Measurements from ENCODE around the gene NEURL1.

DNA sequence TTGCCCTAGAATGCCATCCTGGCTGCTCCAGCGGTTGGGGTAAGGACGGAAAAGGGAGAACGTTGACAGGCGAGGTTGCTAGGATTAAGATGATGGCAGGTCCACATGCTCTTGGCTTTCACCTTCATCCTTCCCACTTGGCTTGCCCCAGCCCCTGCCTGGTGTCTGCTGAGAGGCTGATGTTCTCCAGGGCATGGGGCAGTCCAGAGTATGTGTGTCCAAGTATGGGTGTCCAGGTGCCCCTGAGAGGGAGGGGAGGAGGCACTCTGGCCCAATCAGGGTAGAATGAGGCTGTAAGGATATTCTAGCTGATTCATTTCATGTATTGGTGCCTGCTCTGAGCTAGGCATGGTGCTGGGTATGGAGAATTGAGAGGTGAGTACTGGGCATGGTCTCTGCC lies 12.6 kb downstream of the NEURL1 start:
- TF ChIP-seq, protein P1, sequence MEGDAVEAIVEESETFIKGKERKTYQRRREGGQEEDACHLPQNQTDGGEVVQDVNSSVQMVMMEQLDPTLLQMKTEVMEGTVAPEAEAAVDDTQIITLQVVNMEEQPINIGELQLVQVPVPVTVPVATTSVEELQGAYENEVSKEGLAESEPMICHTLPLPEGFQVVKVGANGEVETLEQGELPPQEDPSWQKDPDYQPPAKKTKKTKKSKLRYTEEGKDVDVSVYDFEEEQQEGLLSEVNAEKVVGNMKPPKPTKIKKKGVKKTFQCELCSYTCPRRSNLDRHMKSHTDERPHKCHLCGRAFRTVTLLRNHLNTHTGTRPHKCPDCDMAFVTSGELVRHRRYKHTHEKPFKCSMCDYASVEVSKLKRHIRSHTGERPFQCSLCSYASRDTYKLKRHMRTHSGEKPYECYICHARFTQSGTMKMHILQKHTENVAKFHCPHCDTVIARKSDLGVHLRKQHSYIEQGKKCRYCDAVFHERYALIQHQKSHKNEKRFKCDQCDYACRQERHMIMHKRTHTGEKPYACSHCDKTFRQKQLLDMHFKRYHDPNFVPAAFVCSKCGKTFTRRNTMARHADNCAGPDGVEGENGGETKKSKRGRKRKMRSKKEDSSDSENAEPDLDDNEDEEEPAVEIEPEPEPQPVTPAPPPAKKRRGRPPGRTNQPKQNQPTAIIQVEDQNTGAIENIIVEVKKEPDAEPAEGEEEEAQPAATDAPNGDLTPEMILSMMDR (conservative IDR thresholded peaks at IDR 0.05; ENCODE audit: low read depth, low read length): no peak
- no peak for TF ChIP-seq EZH2 (IDR thresholded peaks at IDR 0.05; ENCODE audit: low read length, unreplicated experiment)
- no peak for TF ChIP-seq EZH2phosphoT487 (IDR thresholded peaks at IDR 0.05; ENCODE audit: borderline replicate concordance, low read length)

All from PC-3 (cell line).